HEK293 (cell line): Measurements from ENCODE around the gene NMB.
A peak's percentile ranks its signal among the peaks of the same experiment; 100 is the strongest.

Experiments
- CTCF ChIA-PET: fragments of 350-600 bp; formaldehyde crosslinking; extraction: SDS; loops from one replicate; lab custom pipeline; 2021; ENCODE audit warnings: antibody characterized with exemption; lab: Yijun Ruan, JAX
- POLR2A ChIA-PET: fragments of 300-600 bp; formaldehyde crosslinking; extraction: SDS; loops from one replicate; lab custom pipeline; 2020; ENCODE audit warnings: antibody characterized with exemption, inconsistent platforms; lab: Yijun Ruan, JAX
- H3K27ac ChIP-seq: fragments of 200-500 bp; sonication (Bioruptor generic); 2 replicates; pipeline ENCODE4 v1.5.1; 2014; ENCODE audit warnings: low read depth, low read length, control low read depth, inconsistent platforms; ENCODE audit errors: extremely low read depth
- H3K36me3 ChIP-seq, 2 experiments: fragments of 200-500 bp in 1 of 2; sonication (Bioruptor generic) in 1 of 2; 1 replicate in 1 of 2; 2 replicates in 1 of 2; pipeline ENCODE4 v1.5.1; 2014 to 2017; ENCODE audit warnings: inconsistent platforms in 2 of 2, low read length in 2 of 2; ENCODE audit not compliant: control insufficient read depth in 2 of 2, insufficient read depth in 1 of 2
- H3K4me1 ChIP-seq: fragments of 200-500 bp; sonication (Bioruptor generic); 2 replicates; pipeline ENCODE4 v1.5.1; 2014; ENCODE audit warnings: mild to moderate bottlenecking, low read length, inconsistent platforms; ENCODE audit not compliant: control insufficient read depth, insufficient read depth
- H3K4me3 ChIP-seq: 2 replicates; pipeline ENCODE4 v1.5.1; 2011; ENCODE audit warnings: low read depth, mild to moderate bottlenecking, control low read depth, low read length, moderate library complexity
- H3K9me3 ChIP-seq: fragments of 200-500 bp; sonication (Bioruptor generic); 2 replicates; pipeline ENCODE4 v1.5.1; 2014; ENCODE audit warnings: low read depth, low read length, inconsistent platforms; ENCODE audit not compliant: control insufficient read depth, insufficient read depth
- GLI2 ChIP-seq: fragments of 450-650 bp; formaldehyde crosslinking; IDR thresholded peaks from 2 replicates; pipeline ENCODE4; 2017; ENCODE audit warnings: missing biosample characterization, missing genetic modification characterization, low read depth, borderline replicate concordance
- GLI4 ChIP-seq: fragments of 450-650 bp; formaldehyde crosslinking; IDR thresholded peaks from 2 replicates; pipeline ENCODE4 v1.5.1; 2016; ENCODE audit warnings: missing biosample characterization, missing genetic modification characterization
- HIC1 ChIP-seq: fragments of 450-650 bp; formaldehyde crosslinking; IDR thresholded peaks from 2 replicates; pipeline ENCODE4 v1.5.1; 2016; ENCODE audit warnings: missing biosample characterization, missing genetic modification characterization
- IKZF3 ChIP-seq: fragments of 450-650 bp; IDR thresholded peaks from 2 replicates; pipeline ENCODE4 v1.5.0; 2018; ENCODE audit warnings: missing biosample characterization, mild to moderate bottlenecking, missing genetic modification characterization, moderate library complexity
- OVOL3 ChIP-seq: fragments of 450-650 bp; formaldehyde crosslinking; IDR thresholded peaks from 2 replicates; pipeline ENCODE4 v1.5.1; 2016; ENCODE audit warnings: missing biosample characterization, missing genetic modification characterization
- PATZ1 ChIP-seq: fragments of 450-650 bp; formaldehyde crosslinking; IDR thresholded peaks from 2 replicates; pipeline ENCODE4 v1.5.1; 2016; ENCODE audit warnings: missing biosample characterization, missing genetic modification characterization
- SCRT1 ChIP-seq: fragments of 450-650 bp; formaldehyde crosslinking; IDR thresholded peaks from 2 replicates; pipeline ENCODE4 v1.5.1; 2016; ENCODE audit warnings: missing biosample characterization, missing genetic modification characterization, borderline replicate concordance
- SCRT2 ChIP-seq: fragments of 450-650 bp; formaldehyde crosslinking; IDR thresholded peaks from 2 replicates; pipeline ENCODE4 v1.5.1; 2016; ENCODE audit warnings: missing biosample characterization, missing genetic modification characterization
- TRIM28 ChIP-seq: IDR thresholded peaks from 2 replicates; pipeline ENCODE4 v1.6.1; 2011; ENCODE audit warnings: low read length, control low read depth, borderline replicate concordance
- ZBTB17 ChIP-seq: fragments of 450-650 bp; formaldehyde crosslinking; IDR thresholded peaks from 2 replicates; pipeline ENCODE4 v1.5.1; 2016; ENCODE audit warnings: missing biosample characterization, missing genetic modification characterization
- ZBTB20 ChIP-seq: fragments of 450-650 bp; formaldehyde crosslinking; IDR thresholded peaks from 2 replicates; pipeline ENCODE4 v1.5.1; 2016; ENCODE audit warnings: missing biosample characterization, missing genetic modification characterization
- ZBTB8A ChIP-seq: fragments of 450-650 bp; formaldehyde crosslinking; IDR thresholded peaks from 2 replicates; pipeline ENCODE4 v1.5.1; 2016; ENCODE audit warnings: missing biosample characterization, missing genetic modification characterization
- ZNF24 ChIP-seq: fragments of 450-650 bp; formaldehyde crosslinking; IDR thresholded peaks from 2 replicates; pipeline ENCODE4 v1.5.1; 2016; ENCODE audit warnings: missing biosample characterization, missing genetic modification characterization
- ZNF335 ChIP-seq: fragments of 450-650 bp; formaldehyde crosslinking; conservative IDR thresholded peaks from 2 replicates; pipeline ENCODE4 v1.5.1; 2016; ENCODE audit warnings: missing biosample characterization, missing genetic modification characterization
- ZNF362 ChIP-seq: fragments of 450-650 bp; formaldehyde crosslinking; IDR thresholded peaks from 2 replicates; pipeline ENCODE4 v1.5.1; 2016; ENCODE audit warnings: missing biosample characterization, missing genetic modification characterization
- ZNF561 ChIP-seq: fragments of 450-650 bp; IDR thresholded peaks from 2 replicates; pipeline ENCODE4 v1.5.1; 2018; ENCODE audit warnings: missing biosample characterization, missing genetic modification characterization, borderline replicate concordance
- ZNF600 ChIP-seq: fragments of 450-650 bp; formaldehyde crosslinking; IDR thresholded peaks from 2 replicates; pipeline ENCODE4 v1.5.1; 2016; ENCODE audit warnings: missing biosample characterization, missing genetic modification characterization
- ZNF621 ChIP-seq: fragments of 450-650 bp; formaldehyde crosslinking; IDR thresholded peaks from 2 replicates; pipeline ENCODE4 v1.5.1; 2017; ENCODE audit warnings: missing biosample characterization, missing genetic modification characterization
- ZSCAN30 ChIP-seq: fragments of 450-650 bp; IDR thresholded peaks from 2 replicates; pipeline ENCODE4 v1.5.1; 2018; ENCODE audit warnings: missing biosample characterization, mild to moderate bottlenecking, missing genetic modification characterization, moderate library complexity
- TF ChIP-seq, protein P1 (sequence below): fragments of 450-650 bp; formaldehyde crosslinking; IDR thresholded peaks from 2 replicates; pipeline ENCODE4 v1.5.1; 2016; ENCODE audit warnings: missing biosample characterization, missing genetic modification characterization
- TF ChIP-seq, protein P2 (sequence below): fragments of 450-650 bp; formaldehyde crosslinking; IDR thresholded peaks from 2 replicates; pipeline ENCODE4 v1.5.1; 2017; ENCODE audit warnings: missing biosample characterization, missing genetic modification characterization
- TF ChIP-seq, protein P3 (sequence below): fragments of 450-650 bp; formaldehyde crosslinking; IDR thresholded peaks from 2 replicates; pipeline ENCODE4 v1.5.1; 2016; ENCODE audit warnings: missing biosample characterization, missing genetic modification characterization

The NMB gene

GRCh38 chr15:84656972-84657371 is 1.0 kb downstream of the NMB start (continued):
- no peak for TF ChIP-seq ZNF362 (tag by site-specific recombination)
- no peak for TF ChIP-seq OVOL3 (tag by site-specific recombination)
- TF ChIP-seq GLI2 (tag by site-specific recombination) = no peak
- no peak for TF ChIP-seq GLI4
- no peak for TF ChIP-seq ZBTB20
- no peak for TF ChIP-seq ZNF621

DNA sequence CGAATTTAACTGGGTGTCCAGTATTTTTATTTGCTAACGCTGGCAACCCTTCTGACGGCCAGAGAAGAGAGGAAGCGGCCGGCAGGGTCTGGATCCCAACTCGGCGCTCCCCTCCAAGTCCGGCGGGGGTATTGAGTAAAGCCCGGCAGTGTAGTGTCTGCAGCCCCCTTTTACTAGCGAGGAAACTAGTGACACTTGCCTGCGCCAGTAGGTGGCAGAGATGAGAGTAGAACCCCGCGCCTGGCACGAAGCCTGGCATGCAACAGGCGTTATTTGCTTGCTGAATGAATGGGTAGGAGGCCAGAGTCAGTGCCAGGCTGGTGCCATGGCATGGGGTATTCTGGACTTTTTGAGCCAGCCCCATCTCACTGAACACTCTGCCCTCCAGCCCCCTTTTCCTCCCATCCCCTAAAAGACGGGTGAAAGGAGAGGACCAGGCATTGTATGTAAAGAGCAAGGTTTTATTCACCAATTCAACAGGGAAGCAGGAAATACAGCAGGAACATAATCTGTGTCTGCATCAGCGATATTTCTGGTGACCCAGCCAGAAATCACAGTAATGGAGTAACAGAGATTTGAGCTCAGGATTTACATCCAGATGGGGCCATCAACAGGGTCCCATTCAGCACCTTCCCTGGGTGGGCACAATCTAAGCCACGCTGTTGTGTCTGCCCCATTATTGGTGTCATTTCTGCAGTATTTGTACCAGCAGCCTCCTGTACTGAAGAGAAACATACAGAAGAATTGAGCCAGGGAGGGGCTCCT is 3.1 kb downstream of the NMB start:
- Histone ChIP-seq H3K36me3 (peaks cover 30 to 37% of the 10 kb centered on the region in 2 experiments), H3K4me1 (peaks cover 8% of the 10 kb centered on the region), H3K9me3 (no peaks in the 10 kb centered on the region), H3K27ac (peak overlapping the region; percentile 71), H3K4me3 (peak overlapping the region; percentile 78)
- POLR2A ChIA-PET = interaction anchor here (0.5 to 2.8 kb wide), 18 partner anchors 8 to 325 kb away, joined by 3 to 26 read pairs (median 4); partner anchors contain the start of genes SEC11A and ZSCAN2
- CTCF ChIA-PET = interaction anchor here (0.6 to 4.9 kb wide), 20 partner anchors 9 to 1724 kb away, joined by 3 to 19 read pairs (median 4); partner anchors contain the start of gene ZSCAN2
- TF ChIP-seq ZBTB8A (tag by site-specific recombination) = peak; percentile 43; the same call in 1 of the 2 replicates
- TF ChIP-seq ZSCAN30 (tag by site-specific recombination) = 0 out of 2 replicates have a peak, but pooled peaks have one; percentile 30
- TF ChIP-seq, protein P1, sequence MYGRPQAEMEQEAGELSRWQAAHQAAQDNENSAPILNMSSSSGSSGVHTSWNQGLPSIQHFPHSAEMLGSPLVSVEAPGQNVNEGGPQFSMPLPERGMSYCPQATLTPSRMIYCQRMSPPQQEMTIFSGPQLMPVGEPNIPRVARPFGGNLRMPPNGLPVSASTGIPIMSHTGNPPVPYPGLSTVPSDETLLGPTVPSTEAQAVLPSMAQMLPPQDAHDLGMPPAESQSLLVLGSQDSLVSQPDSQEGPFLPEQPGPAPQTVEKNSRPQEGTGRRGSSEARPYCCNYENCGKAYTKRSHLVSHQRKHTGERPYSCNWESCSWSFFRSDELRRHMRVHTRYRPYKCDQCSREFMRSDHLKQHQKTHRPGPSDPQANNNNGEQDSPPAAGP (tag by site-specific recombination) = no peak
- peak; percentile 98 for TF ChIP-seq SCRT1
- peak; percentile 15; the same call in 1 of the 2 replicates for TF ChIP-seq ZNF561 (tag by site-specific recombination)
- TF ChIP-seq PATZ1 = peak; percentile 24; the same call in 1 of the 2 replicates
- TF ChIP-seq HIC1 (tag by site-specific recombination) = peak; percentile 82
- TF ChIP-seq, protein P2, sequence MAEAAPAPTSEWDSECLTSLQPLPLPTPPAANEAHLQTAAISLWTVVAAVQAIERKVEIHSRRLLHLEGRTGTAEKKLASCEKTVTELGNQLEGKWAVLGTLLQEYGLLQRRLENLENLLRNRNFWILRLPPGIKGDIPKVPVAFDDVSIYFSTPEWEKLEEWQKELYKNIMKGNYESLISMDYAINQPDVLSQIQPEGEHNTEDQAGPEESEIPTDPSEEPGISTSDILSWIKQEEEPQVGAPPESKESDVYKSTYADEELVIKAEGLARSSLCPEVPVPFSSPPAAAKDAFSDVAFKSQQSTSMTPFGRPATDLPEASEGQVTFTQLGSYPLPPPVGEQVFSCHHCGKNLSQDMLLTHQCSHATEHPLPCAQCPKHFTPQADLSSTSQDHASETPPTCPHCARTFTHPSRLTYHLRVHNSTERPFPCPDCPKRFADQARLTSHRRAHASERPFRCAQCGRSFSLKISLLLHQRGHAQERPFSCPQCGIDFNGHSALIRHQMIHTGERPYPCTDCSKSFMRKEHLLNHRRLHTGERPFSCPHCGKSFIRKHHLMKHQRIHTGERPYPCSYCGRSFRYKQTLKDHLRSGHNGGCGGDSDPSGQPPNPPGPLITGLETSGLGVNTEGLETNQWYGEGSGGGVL (tag by site-specific recombination) = peak; percentile 22; the same call in 1 of the 2 replicates
- TF ChIP-seq ZNF335 (tag by site-specific recombination) = peak; percentile 14
- no peak for TF ChIP-seq TRIM28
- TF ChIP-seq, protein P3, sequence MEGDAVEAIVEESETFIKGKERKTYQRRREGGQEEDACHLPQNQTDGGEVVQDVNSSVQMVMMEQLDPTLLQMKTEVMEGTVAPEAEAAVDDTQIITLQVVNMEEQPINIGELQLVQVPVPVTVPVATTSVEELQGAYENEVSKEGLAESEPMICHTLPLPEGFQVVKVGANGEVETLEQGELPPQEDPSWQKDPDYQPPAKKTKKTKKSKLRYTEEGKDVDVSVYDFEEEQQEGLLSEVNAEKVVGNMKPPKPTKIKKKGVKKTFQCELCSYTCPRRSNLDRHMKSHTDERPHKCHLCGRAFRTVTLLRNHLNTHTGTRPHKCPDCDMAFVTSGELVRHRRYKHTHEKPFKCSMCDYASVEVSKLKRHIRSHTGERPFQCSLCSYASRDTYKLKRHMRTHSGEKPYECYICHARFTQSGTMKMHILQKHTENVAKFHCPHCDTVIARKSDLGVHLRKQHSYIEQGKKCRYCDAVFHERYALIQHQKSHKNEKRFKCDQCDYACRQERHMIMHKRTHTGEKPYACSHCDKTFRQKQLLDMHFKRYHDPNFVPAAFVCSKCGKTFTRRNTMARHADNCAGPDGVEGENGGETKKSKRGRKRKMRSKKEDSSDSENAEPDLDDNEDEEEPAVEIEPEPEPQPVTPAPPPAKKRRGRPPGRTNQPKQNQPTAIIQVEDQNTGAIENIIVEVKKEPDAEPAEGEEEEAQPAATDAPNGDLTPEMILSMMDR = peak; percentile 86
- no peak for TF ChIP-seq ZNF24 (tag by site-specific recombination)
- peak; percentile 99 for TF ChIP-seq SCRT2 (tag by site-specific recombination)
- TF ChIP-seq ZNF600 (tag by site-specific recombination) = peak; percentile 97
- no peak for TF ChIP-seq IKZF3 (tag by site-specific recombination)
- TF ChIP-seq ZBTB17 = peak; percentile 83
